HEK293T (cell line): Measurements from ENCODE around the gene ITPKB.
A peak's percentile ranks its signal among the peaks of the same experiment; 100 is the strongest.

Experiments used
- HDGF ChIP-seq: fragments of 450-650 bp; IDR thresholded peaks from 2 replicates; pipeline ENCODE4 v1.6.1; 2017; ENCODE audit warnings: antibody characterized with exemption, borderline replicate concordance
- TARDBP ChIP-seq: fragments of 450-650 bp; IDR thresholded peaks from 2 replicates; pipeline ENCODE4 v1.6.1; 2016
- ZNF384 ChIP-seq: fragments of 450-650 bp; IDR thresholded peaks from 2 replicates; pipeline ENCODE4 v1.6.1; 2016

DNA sequence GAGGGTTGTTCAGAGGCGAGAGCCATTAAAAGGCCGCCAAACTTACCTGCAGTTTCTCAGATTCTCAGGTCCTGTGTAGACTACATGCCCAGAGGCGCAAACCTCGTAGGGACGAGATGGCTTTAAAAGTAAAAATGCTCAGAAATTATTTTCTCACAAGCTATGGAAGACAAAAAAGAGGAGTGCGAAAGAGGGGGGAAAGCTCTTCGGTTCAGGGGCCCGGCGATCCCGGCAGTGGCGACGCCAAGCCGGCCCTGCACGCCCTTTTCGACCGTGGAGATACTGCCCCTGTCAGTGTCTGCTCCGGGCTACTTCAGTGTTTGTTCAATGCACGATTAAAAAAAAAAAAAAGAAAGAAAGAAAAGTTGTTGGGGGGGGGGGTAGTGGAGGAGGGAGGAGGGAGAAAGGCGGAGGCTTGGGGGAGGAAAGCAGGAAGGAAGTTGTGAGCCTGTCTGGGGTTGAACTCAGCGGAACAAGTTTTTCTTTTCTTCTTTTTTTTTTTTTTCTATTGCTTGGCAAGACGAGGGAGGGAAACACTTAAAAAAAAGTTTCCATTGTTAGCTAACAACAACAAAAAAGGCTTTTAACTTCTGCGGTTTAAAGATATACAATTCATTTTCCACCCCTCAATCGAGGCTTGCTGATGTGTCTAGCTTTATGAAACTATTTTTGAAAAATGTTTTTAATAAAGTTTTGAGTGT is at the start of gene ITPKB:
- no peak for TF ChIP-seq HDGF
- peak; percentile 77; the same call in 1 of the 2 replicates for TF ChIP-seq ZNF384
- TF ChIP-seq TARDBP, result no peak
